ENCODE results near the gene ARHGAP6.
"Not testable (repeated sequence)": the region's sequence is repeated elsewhere in the genome, so short reads cannot be mapped to it uniquely, and the experiment has no call there.

ARHGAP6 gene

GRCh38 chrX:11363069-11363594, 302.6 kb downstream of the ARHGAP6 start:
- DNase-seq (ENCODE audit: low read depth in 2 of 2, low spot score in 1 of 2), result no peak

GRCh38 chrX:11361666-11362065, 304.1 kb downstream of the ARHGAP6 start:
- DNase-seq (ENCODE audit: low read depth in 2 of 2, low spot score in 1 of 2), result not testable (repeated sequence)

- DNase-seq (ENCODE audit: low read depth in 2 of 2, low spot score in 1 of 2), result not testable (repeated sequence)
Measured at GRCh38 chrX:11355944-11356343, 309.8 kb downstream of the ARHGAP6 start.

- DNase-seq (ENCODE audit: low read depth in 2 of 2, low spot score in 1 of 2), result no peak
Measured at GRCh38 chrX:11355259-11355909, 310.3 kb downstream of the ARHGAP6 start.

GRCh38 chrX:11352296-11352741, 313.4 kb downstream of the ARHGAP6 start:
- DNase-seq (ENCODE audit: low read depth in 2 of 2, low spot score in 1 of 2), result no peak

- DNase-seq (ENCODE audit: low read depth in 2 of 2, low spot score in 1 of 2), result no peak
Measured at GRCh38 chrX:11351375-11352295, 314.1 kb downstream of the ARHGAP6 start.

GRCh38 chrX:11349661-11350337, 315.9 kb downstream of the ARHGAP6 start:
- no peak for DNase-seq (ENCODE audit: low read depth in 2 of 2, low spot score in 1 of 2)

- DNase-seq (ENCODE audit: low read depth in 2 of 2, low spot score in 1 of 2), result no peak
Measured at GRCh38 chrX:11349020-11349419, 316.7 kb downstream of the ARHGAP6 start.

- no peak for DNase-seq (ENCODE audit: low read depth in 2 of 2, low spot score in 1 of 2)
Measured at GRCh38 chrX:11347300-11347699, 318.4 kb downstream of the ARHGAP6 start.

GRCh38 chrX:11346121-11346682, 319.5 kb downstream of the ARHGAP6 start:
- no peak for DNase-seq (ENCODE audit: low read depth in 2 of 2, low spot score in 1 of 2)

GRCh38 chrX:11342673-11343072, 323.0 kb downstream of the ARHGAP6 start:
- DNase-seq (ENCODE audit: low read depth in 2 of 2, low spot score in 1 of 2), result no peak

GRCh38 chrX:11341274-11342201, 324.2 kb downstream of the ARHGAP6 start:
- no peak for DNase-seq (ENCODE audit: low read depth in 2 of 2, low spot score in 1 of 2)

- DNase-seq (ENCODE audit: low read depth in 2 of 2, low spot score in 1 of 2), result no peak
Measured at GRCh38 chrX:11337292-11338009, 328.3 kb downstream of the ARHGAP6 start.

GRCh38 chrX:11336201-11336600, 329.5 kb downstream of the ARHGAP6 start:
- DNase-seq (ENCODE audit: low read depth in 2 of 2, low spot score in 1 of 2), result no peak

- no peak for DNase-seq (ENCODE audit: low read depth in 2 of 2, low spot score in 1 of 2)
Measured at GRCh38 chrX:11334165-11334564, 331.6 kb downstream of the ARHGAP6 start.

- no peak for DNase-seq (ENCODE audit: low read depth in 2 of 2, low spot score in 1 of 2)
Measured at GRCh38 chrX:11331788-11332187, 333.9 kb downstream of the ARHGAP6 start.

GRCh38 chrX:11329021-11329420, 336.7 kb downstream of the ARHGAP6 start:
- no peak for DNase-seq (ENCODE audit: low read depth in 2 of 2, low spot score in 1 of 2)

GRCh38 chrX:11328134-11328533, 337.6 kb downstream of the ARHGAP6 start:
- no peak for DNase-seq (ENCODE audit: low read depth in 2 of 2, low spot score in 1 of 2)

GRCh38 chrX:11321986-11322385, 343.7 kb downstream of the ARHGAP6 start:
- DNase-seq (ENCODE audit: low read depth in 2 of 2, low spot score in 1 of 2), result no peak

Data from stimulated activated CD8-positive, alpha-beta memory T cell treated with anti-CD3 and anti-CD28 coated beads, Interleukin-4, amount 100 ng/mL, for 4 hours (primary cell).